ENCODE data around the gene ANKRD30A. TPM values are rescaled to one million over a fixed set of nuclear protein-coding genes. Genes with fewer than 3 reads are reported as not detected.

Gene ANKRD30A
- total RNA-seq, 2 donors from 2014 or later, result not detected

DNA sequence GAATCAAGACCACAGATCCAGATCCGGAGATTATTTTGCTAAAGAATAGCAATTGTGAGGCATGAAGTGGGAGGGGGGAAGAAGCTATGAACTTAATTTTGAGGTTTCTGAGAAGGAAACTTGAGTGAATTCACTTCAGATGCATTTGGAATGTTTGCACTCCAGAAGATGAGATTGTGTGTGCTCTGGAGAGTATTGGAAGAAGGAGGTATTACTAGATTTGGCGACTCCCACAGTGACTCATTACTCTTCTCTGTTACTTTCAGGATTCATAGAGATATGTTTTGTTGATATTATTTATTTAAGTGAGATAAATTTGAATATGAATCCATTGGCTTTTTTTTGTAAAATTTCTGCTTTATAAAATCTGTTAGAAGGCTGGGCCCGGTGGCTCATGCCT, 80.7 kb downstream of the ANKRD30A start:
- Histone ChIP-seq H3K27me3 (ENCODE audit: control insufficient read depth, insufficient read depth, low read length, poor library complexity, severe bottlenecking) (no peaks in the 10 kb centered on the region), H3K9me3 (ENCODE audit: control insufficient read depth, low read length) (peaks cover 51% of the 10 kb centered on the region), H3K36me3 (ENCODE audit: control insufficient read depth, insufficient read depth, low read length) (no peaks in the 10 kb centered on the region), H3K27ac (ENCODE audit: low read depth, low read length) (no peak overlapping the region), H3K9ac (ENCODE audit: extremely low read depth, low read length, poor library complexity, severe bottlenecking) (no peak overlapping the region), H3K4me3 (ENCODE audit: low read length) (no peak overlapping the region), H3K4me1 (ENCODE audit: control insufficient read depth, insufficient read depth, low read length) (no peaks in the 10 kb centered on the region)
- Mint-ChIP-seq H3K27ac (no peak overlapping the region), H3K36me3 (ENCODE audit: low read depth) (no peaks in the 10 kb centered on the region), H3K27me3 (ENCODE audit: insufficient read depth) (no peaks in the 10 kb centered on the region), H3K4me1 (no peaks in the 10 kb centered on the region), H3K9me3 (peaks cover 82% of the 10 kb centered on the region), H3K4me3 (no peak overlapping the region)
- 90 to 95% methylated on average over 2 to 3 of the region's 3 CpGs for WGBS, 2 experiments (ENCODE audit: insufficient coverage in 1 of 2, insufficient read length in 1 of 2)
- no peak for TF ChIP-seq CTCF (conservative IDR thresholded peaks at IDR 0.05)
- DNase-seq, result no peak

DNA sequence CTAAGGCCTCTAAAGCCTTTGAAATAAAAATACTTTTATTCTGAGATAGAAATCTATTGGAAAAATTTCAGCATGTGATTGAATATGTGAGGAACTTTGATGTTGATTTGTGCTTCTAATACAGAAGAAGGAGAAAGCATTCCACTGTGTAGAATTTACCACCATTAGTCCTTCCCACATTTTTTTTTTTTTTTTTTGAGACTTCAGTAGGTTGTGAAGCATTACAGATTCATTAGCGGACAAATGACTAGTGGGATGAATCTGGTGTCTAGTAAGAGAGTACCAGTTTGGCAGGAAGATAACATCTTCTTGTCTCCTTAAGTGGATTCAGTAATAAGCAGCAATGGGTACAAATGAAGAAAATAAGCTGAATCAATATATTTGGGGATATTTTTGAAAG, 95.5 kb downstream of the ANKRD30A start:
- no peak overlapping the region for H3K4me3 Mint-ChIP-seq
- no peak for TF ChIP-seq CTCF (conservative IDR thresholded peaks at IDR 0.05)
- Histone ChIP-seq H3K4me3 (ENCODE audit: low read length) (no peak overlapping the region), H3K9me3 (ENCODE audit: control insufficient read depth, low read length) (peaks cover 62% of the 10 kb centered on the region), H3K27me3 (ENCODE audit: control insufficient read depth, insufficient read depth, low read length, poor library complexity, severe bottlenecking) (no peaks in the 10 kb centered on the region), H3K9ac (ENCODE audit: extremely low read depth, low read length, poor library complexity, severe bottlenecking) (no peak overlapping the region), H3K4me1 (ENCODE audit: control insufficient read depth, insufficient read depth, low read length) (no peaks in the 10 kb centered on the region), H3K36me3 (ENCODE audit: control insufficient read depth, insufficient read depth, low read length) (no peaks in the 10 kb centered on the region), H3K27ac (ENCODE audit: low read depth, low read length) (no peak overlapping the region)
- H3K9me3 Mint-ChIP-seq, result peaks cover 44% of the 10 kb centered on the region
- WGBS, 2 experiments (ENCODE audit: insufficient coverage in 1 of 2, insufficient read length in 1 of 2), result 90% methylated on average over 1 of the region's 1 CpG; no CpG with 5 or more reads in 1 of the 2 experiments
- H3K4me1 Mint-ChIP-seq, result no peaks in the 10 kb centered on the region
- no peak overlapping the region for H3K27ac Mint-ChIP-seq
- no peaks in the 10 kb centered on the region for H3K27me3 Mint-ChIP-seq (ENCODE audit: insufficient read depth)
- DNase-seq, result no peak
- no peaks in the 10 kb centered on the region for H3K36me3 Mint-ChIP-seq (ENCODE audit: low read depth)

- Mint-ChIP-seq H3K4me3 (no peak overlapping the region), H3K36me3 (ENCODE audit: low read depth) (no peaks in the 10 kb centered on the region), H3K4me1 (no peaks in the 10 kb centered on the region), H3K9me3 (peaks cover 48% of the 10 kb centered on the region), H3K27ac (no peak overlapping the region), H3K27me3 (ENCODE audit: insufficient read depth) (no peaks in the 10 kb centered on the region)
- 9% methylated on average over 2 of the region's 2 CpGs; no CpG with 5 or more reads in 1 of the 2 experiments for WGBS, 2 experiments (ENCODE audit: insufficient coverage in 1 of 2, insufficient read length in 1 of 2)
- Histone ChIP-seq H3K27me3 (ENCODE audit: control insufficient read depth, insufficient read depth, low read length, poor library complexity, severe bottlenecking) (no peaks in the 10 kb centered on the region), H3K4me3 (ENCODE audit: low read length) (no peak overlapping the region), H3K9ac (ENCODE audit: extremely low read depth, low read length, poor library complexity, severe bottlenecking) (no peak overlapping the region), H3K27ac (ENCODE audit: low read depth, low read length) (no peak overlapping the region), H3K36me3 (ENCODE audit: control insufficient read depth, insufficient read depth, low read length) (no peaks in the 10 kb centered on the region), H3K4me1 (ENCODE audit: control insufficient read depth, insufficient read depth, low read length) (no peaks in the 10 kb centered on the region), H3K9me3 (ENCODE audit: control insufficient read depth, low read length) (peaks cover 63% of the 10 kb centered on the region)
- no peak for DNase-seq
- no peak for TF ChIP-seq CTCF (conservative IDR thresholded peaks at IDR 0.05)
Observed at GRCh38 chr10:37222046-37222445, 96.6 kb downstream of the ANKRD30A start.
